Testis (tissue), 3 donors: ENCODE measurements around the gene MCM7. TPM values are rescaled to one million over a fixed set of nuclear protein-coding genes. Genes with fewer than 3 reads are reported as not detected.
A peak's percentile ranks its signal among the peaks of the same experiment; 100 is the strongest.

ENCODE experiments used
- DNase-seq: peaks from one replicate; pipeline ENCODE4 v3.0.0-alpha.2; 2019
- H3K27ac ChIP-seq, 2 donors: fragments of 200-600 bp; sonication (generic); one replicate each; pipeline ENCODE4 v1.5.1; 2019
- H3K27me3 ChIP-seq: fragments of 200-600 bp; sonication (generic); one replicate; pipeline ENCODE4 v1.5.1; 2019
- H3K36me3 ChIP-seq: fragments of 200-600 bp; sonication (generic); one replicate; pipeline ENCODE4 v1.5.1; 2017; ENCODE audit warnings: low read depth; ENCODE audit errors: missing control alignments
- H3K4me1 ChIP-seq: fragments of 200-600 bp; sonication (generic); one replicate; pipeline ENCODE4 v1.5.1; 2019
- H3K4me3 ChIP-seq, 2 donors: fragments of 200-600 bp; sonication (generic); one replicate each; pipeline ENCODE4 v1.5.1; 2017 to 2019
- H3K9me3 ChIP-seq: fragments of 200-600 bp; sonication (generic); one replicate; pipeline ENCODE4 v1.5.1; 2017
- POLR2A ChIP-seq: fragments of 450-650 bp; IDR thresholded peaks from one replicate; pipeline ENCODE4 v1.6.1; 2017; ENCODE audit warnings: antibody characterized with exemption, mild to moderate bottlenecking, moderate library complexity
- WGBS, 2 donors: methylation state at CpG; one replicate each; pipeline ENCODE4 v1.1.5; 2018; 5-methylcytosine and 5-hydroxymethylcytosine counted together
- intact Hi-C: fragments of 100-400 bp; cut with DNase I; formaldehyde crosslinking; loops from one replicate; pipeline ENCODE4 v1.15.1; 2023; ENCODE audit warnings: low total_unique reads
- polyA plus RNA-seq: library from polyadenylated mRNA; stranded (reverse); fragments of 350-450 nt; fragmentation: Illumina TruSeq; extraction: RNeasy Lipid Tissue Mini Kit (QIAGEN cat#74804); gene quantifications from one replicate; pipeline ENCODE4 v1.2.3, GENCODE V29; 2014; ENCODE audit warnings: low read depth, low replicate concordance; ENCODE audit not compliant: insufficient read depth
- total RNA-seq, 2 donors: library from RNA; depleted of rRNA; stranded (reverse); fragments of >200 nt; gene quantifications; one replicate each; pipeline ENCODE4 v1.2.3, GENCODE V29; 2016
- TF ChIP-seq, protein P1 (sequence below), 3 experiments: fragments of 450-650 bp in 2 of 3; fragments of 200-600 bp in 1 of 3; sonication (generic) in 1 of 3; IDR thresholded peaks; one replicate each; pipeline ENCODE4 v1.5.1; 2016 to 2019; ENCODE audit warnings: antibody characterized with exemption in 3 of 3, mild to moderate bottlenecking in 2 of 3, moderate library complexity in 1 of 3

The MCM7 gene
- total and polyA plus RNA-seq, 3 donors from 2014 or later, result 85.1 to 137 (median 86.5) TPM

DNA sequence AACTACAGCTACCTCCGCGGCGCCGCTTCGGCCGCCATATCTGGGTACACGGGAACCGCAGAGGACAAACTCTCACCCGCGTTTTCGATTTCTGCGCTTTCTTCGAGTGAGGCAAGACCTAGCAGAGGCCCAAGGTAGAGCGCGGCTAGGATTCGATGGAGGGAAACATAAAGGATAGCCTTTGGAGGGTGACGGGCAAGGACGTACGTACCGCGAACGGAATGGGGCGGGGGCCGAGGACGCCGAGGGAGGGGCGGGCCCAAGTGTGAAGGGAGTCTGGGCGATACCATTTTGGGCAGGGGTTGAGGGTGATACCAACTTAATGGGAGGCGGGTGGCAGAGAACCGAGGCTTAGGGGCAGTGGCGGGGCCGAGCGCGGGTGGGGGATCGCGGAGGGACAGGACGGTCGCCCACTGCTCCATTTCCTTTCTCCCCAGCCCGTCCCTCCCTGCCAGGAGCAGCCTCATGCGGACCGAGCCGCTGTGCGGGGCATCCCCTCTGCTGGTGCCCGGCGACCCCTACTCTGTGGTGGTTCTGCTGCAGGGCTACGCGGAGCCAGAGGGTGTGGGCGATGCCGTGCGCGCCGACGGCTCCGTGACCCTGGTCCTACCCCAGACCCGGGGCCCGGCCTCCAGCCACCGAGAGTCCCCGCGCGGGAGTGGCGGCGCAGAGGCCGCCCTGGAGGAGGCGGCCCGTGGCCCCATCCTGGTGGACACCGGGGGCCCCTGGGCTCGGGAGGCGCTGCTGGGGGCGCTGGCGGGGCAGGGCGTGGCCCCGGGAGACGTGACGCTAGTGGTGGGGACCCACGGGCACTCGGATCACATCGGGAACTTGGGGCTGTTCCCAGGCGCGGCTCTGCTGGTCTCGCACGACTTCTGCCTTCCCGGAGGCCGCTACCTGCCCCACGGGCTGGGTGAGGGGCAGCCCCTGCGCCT lies 26.0 kb upstream of the MCM7 start, which contains the start of gene MBLAC1:
TSS of gene MBLAC1 (plus strand) at position 37 of the 935 bp plus-strand sequence. CDS start at position 466, 429 bp downstream.
- intact Hi-C loops, result loop anchor here (5.0 kb wide), 1 partner anchor 40 kb away; the partner anchor contains the start of gene COPS6
- peak; percentile 95 for DNase-seq
- WGBS, 2 donors, result 0% methylated on average over 12 to 53 of the region's 85 CpGs
- Histone ChIP-seq H3K9me3 (no peaks in the 10 kb centered on the region), H3K27me3 (no peaks in the 10 kb centered on the region), H3K4me1 (peaks cover 13% of the 10 kb centered on the region), H3K27ac (peak within 1 kb of the TSS; percentile 87 to 97), H3K36me3 (no peaks in the 10 kb centered on the region), H3K4me3 (peak within 1 kb of the TSS; percentile 68 to 75)
- TF ChIP-seq, protein P1, sequence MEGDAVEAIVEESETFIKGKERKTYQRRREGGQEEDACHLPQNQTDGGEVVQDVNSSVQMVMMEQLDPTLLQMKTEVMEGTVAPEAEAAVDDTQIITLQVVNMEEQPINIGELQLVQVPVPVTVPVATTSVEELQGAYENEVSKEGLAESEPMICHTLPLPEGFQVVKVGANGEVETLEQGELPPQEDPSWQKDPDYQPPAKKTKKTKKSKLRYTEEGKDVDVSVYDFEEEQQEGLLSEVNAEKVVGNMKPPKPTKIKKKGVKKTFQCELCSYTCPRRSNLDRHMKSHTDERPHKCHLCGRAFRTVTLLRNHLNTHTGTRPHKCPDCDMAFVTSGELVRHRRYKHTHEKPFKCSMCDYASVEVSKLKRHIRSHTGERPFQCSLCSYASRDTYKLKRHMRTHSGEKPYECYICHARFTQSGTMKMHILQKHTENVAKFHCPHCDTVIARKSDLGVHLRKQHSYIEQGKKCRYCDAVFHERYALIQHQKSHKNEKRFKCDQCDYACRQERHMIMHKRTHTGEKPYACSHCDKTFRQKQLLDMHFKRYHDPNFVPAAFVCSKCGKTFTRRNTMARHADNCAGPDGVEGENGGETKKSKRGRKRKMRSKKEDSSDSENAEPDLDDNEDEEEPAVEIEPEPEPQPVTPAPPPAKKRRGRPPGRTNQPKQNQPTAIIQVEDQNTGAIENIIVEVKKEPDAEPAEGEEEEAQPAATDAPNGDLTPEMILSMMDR (IDR thresholded peaks at IDR 0.05), result no peak
- no peak for TF ChIP-seq POLR2A

DNA sequence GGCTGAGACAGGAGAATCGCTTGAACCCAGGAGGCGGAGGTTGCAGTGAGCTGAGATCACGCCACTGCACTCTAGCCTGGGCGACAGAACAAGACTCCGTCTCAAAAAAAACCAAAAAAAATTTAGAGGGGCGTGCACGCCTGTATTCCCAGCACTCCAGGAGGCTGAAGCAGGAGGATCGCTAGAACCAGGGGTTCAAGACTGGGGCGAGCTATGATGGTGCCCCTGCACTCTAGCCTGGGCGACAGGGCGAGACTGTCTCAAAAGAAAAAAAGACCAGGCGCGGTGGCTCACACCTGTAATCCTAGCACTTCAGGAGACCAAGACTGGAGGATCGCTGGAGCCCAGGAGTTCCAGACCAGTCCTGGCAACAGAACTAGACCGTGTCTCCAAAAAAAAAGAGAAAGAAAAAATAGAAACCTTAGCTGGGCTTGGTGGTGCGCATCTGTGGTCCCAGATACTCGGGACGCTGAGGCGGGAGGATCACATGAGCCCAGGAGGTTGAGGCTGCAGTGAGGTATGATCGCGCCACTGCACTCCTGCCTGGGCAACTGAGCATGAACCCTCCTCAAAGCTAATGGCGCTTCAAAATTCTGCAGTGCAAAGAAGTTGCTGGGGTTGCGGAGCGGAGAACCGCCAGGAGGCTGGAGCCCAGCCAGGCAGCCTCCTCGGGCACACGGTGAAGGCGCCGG lies 25.2 kb upstream of the MCM7 start:
- H3K27me3 ChIP-seq, result no peaks in the 10 kb centered on the region
- TF ChIP-seq POLR2A, result no peak
- TF ChIP-seq, protein P1 (IDR thresholded peaks at IDR 0.05), result no peak
- H3K4me1 ChIP-seq, result peaks cover 13% of the 10 kb centered on the region
- H3K9me3 ChIP-seq, result no peaks in the 10 kb centered on the region
- H3K4me3 ChIP-seq, result peak overlapping the region; percentile 68 to 75
- H3K36me3 ChIP-seq, result no peaks in the 10 kb centered on the region
- intact Hi-C loops, result loop anchor here (5.0 kb wide), 1 partner anchor 39 kb away; the partner anchor contains the start of gene COPS6
- DNase-seq, result no peak
- 9 to 13% methylated on average over 22 to 29 of the region's 29 CpGs for WGBS, 2 donors
- H3K27ac ChIP-seq, result peak overlapping the region; percentile 87 to 97

DNA sequence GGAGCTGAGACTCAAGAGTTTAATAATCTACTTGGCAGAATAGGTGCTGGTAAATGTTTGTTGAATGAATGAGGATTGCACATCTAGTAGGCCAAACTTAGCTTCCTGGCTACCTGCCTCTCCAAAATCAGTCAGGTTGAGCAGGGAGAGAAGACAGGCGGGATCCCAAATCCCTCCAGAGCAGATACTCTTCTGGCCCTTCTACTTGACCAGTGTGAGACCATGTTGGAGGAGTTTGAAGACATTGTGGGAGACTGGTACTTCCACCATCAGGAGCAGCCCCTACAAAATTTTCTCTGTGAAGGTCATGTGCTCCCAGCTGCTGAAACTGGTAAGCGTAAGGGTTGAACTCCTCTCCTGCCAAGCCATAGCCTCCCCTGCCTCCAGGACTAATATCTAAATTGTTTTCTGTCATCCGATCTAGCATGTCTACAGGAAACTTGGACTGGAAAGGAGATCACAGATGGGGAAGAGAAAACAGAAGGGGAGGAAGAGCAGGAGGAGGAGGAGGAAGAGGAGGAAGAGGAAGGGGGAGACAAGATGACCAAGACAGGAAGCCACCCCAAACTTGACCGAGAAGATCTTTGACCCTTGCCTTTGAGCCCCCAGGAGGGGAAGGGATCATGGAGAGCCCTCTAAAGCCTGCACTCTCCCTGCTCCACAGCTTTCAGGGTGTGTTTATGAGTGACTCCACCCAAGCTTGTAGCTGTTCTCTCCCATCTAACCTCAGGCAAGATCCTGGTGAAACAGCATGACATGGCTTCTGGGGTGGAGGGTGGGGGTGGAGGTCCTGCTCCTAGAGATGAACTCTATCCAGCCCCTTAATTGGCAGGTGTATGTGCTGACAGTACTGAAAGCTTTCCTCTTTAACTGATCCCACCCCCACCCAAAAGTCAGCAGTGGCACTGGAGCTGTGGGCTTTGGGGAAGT lies 23.4 kb upstream of the MCM7 start:
- Histone ChIP-seq H3K36me3 (no peaks in the 10 kb centered on the region), H3K27ac (no peak overlapping the region), H3K9me3 (no peaks in the 10 kb centered on the region), H3K4me1 (peaks cover 17% of the 10 kb centered on the region), H3K4me3 (no peak overlapping the region), H3K27me3 (no peaks in the 10 kb centered on the region)
- WGBS, 2 donors, result 67 to 83% methylated on average over 4 of the region's 4 CpGs
- no peak for DNase-seq
- TF ChIP-seq, protein P1 (IDR thresholded peaks at IDR 0.05), result no peak
- TF ChIP-seq POLR2A, result no peak
- intact Hi-C loops, result loop anchor here (5.0 kb wide), 1 partner anchor 37 kb away; the partner anchor contains the start of gene COPS6

DNA sequence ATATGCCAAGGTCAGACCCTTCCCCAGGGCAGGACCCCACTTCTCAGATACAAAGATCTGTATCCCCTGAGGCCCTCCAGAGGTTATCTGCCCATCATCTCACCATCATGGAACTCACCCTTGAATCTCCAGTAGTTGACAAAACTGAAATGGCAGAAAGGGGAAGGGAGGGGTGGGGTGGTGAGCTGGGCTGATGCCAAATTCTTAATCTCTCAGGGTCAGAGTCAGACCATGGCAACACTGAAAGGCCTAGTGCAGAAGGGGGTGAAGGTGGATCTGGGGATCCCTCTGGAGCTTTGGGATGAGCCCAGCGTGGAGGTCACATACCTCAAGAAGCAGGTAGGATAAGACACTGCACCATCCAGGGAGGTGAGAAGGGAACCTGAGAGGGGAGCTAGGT lies 21.4 kb upstream of the MCM7 start:
- Histone ChIP-seq H3K27ac (no peak overlapping the region), H3K36me3 (no peaks in the 10 kb centered on the region), H3K4me1 (peaks cover 15% of the 10 kb centered on the region), H3K27me3 (no peaks in the 10 kb centered on the region), H3K9me3 (no peaks in the 10 kb centered on the region), H3K4me3 (no peak overlapping the region)
- no peak for DNase-seq
- intact Hi-C loops, result no loop called here
- TF ChIP-seq, protein P1 (IDR thresholded peaks at IDR 0.05), result no peak
- TF ChIP-seq POLR2A, result no peak
- WGBS, 2 donors, result 69 to 100% methylated on average over 1 of the region's 1 CpG
